Stimulated activated effector memory CD8-positive, alpha-beta T cell treated with anti-CD3 and anti-CD28 coated beads, Interleukin-12 subunit alpha, Interleukin-12 subunit beta, amount 100 ng/mL, for 72 hours (primary cell): ENCODE data around the gene DHRS7.

Experiments used
- ATAC-seq: fragments of 150-1000 bp; cut with Tn5 transposase; 2 replicates; pipeline ENCODE4 v1.10.0; 2021
- DNase-seq, 2 donors: peaks; one replicate each; pipeline ENCODE4 v3.0.0; 2021 to 2022; ENCODE audit warnings: low spot score in 2 of 2
- H3K27ac Mint-ChIP-seq: one replicate; pipeline ENCODE4 v1.8.0; 2022; ENCODE audit warnings: mild to moderate bottlenecking, mixed read lengths
- H3K36me3 Mint-ChIP-seq: one replicate; pipeline ENCODE4 v1.8.0; 2022; ENCODE audit warnings: mild to moderate bottlenecking, mixed read lengths
- H3K4me1 Mint-ChIP-seq: one replicate; pipeline ENCODE4 v1.8.0; 2022; ENCODE audit warnings: mixed read lengths
- H3K4me3 Mint-ChIP-seq: one replicate; pipeline ENCODE4 v1.8.0; 2022; ENCODE audit warnings: mild to moderate bottlenecking, mixed read lengths
- H3K9me3 Mint-ChIP-seq: one replicate; pipeline ENCODE4 v1.8.0; 2022; ENCODE audit warnings: mixed read lengths

DHRS7 gene

GRCh38 chr14:60196291-60196690, 31.1 kb upstream of the DHRS7 start:
- DNase-seq (no peak), ATAC-seq (peak; percentile 66)
- peaks cover 10% of the 10 kb centered on the region for H3K9me3 Mint-ChIP-seq
- no peak overlapping the region for H3K4me3 Mint-ChIP-seq
- H3K4me1 Mint-ChIP-seq, result no peaks in the 10 kb centered on the region
- H3K36me3 Mint-ChIP-seq, result no peaks in the 10 kb centered on the region
- H3K27ac Mint-ChIP-seq, result no peak overlapping the region

- DNase-seq, result no peak
Observed at GRCh38 chr14:60195179-60195810, 30.1 kb upstream of the DHRS7 start.

GRCh38 chr14:60189923-60190840, 25.0 kb upstream of the DHRS7 start:
- no peak overlapping the region for H3K27ac Mint-ChIP-seq
- H3K4me3 Mint-ChIP-seq, result no peak overlapping the region
- H3K9me3 Mint-ChIP-seq, result no peaks in the 10 kb centered on the region
- no peak for DNase-seq
- H3K4me1 Mint-ChIP-seq, result no peaks in the 10 kb centered on the region
- H3K36me3 Mint-ChIP-seq, result no peaks in the 10 kb centered on the region
- no peak for ATAC-seq

More at GRCh38 chr14:60195179-60195810, 30.1 kb upstream of the DHRS7 start:
- H3K27ac Mint-ChIP-seq, result no peak overlapping the region
- H3K4me3 Mint-ChIP-seq, result no peak overlapping the region
- H3K9me3 Mint-ChIP-seq, result peaks cover 10% of the 10 kb centered on the region
- no peaks in the 10 kb centered on the region for H3K4me1 Mint-ChIP-seq
- H3K36me3 Mint-ChIP-seq, result no peaks in the 10 kb centered on the region
- ATAC-seq, result peak; percentile 57

GRCh38 chr14:60188696-60189095, 23.5 kb upstream of the DHRS7 start:
- Mint-ChIP-seq H3K9me3 (no peaks in the 10 kb centered on the region), H3K27ac (no peak overlapping the region), H3K4me3 (no peak overlapping the region), H3K36me3 (no peaks in the 10 kb centered on the region), H3K4me1 (peaks cover 4% of the 10 kb centered on the region)
- ATAC-seq, result no peak
- DNase-seq, result no peak

GRCh38 chr14:60188115-60188514, 22.9 kb upstream of the DHRS7 start:
- H3K4me1 Mint-ChIP-seq, result peaks cover 8% of the 10 kb centered on the region
- H3K27ac Mint-ChIP-seq, result no peak overlapping the region
- ATAC-seq (no peak), DNase-seq (no peak)
- H3K4me3 Mint-ChIP-seq, result no peak overlapping the region
- no peaks in the 10 kb centered on the region for H3K36me3 Mint-ChIP-seq
- no peaks in the 10 kb centered on the region for H3K9me3 Mint-ChIP-seq

- Mint-ChIP-seq H3K4me1 (peaks cover 8% of the 10 kb centered on the region), H3K9me3 (no peaks in the 10 kb centered on the region), H3K4me3 (peak overlapping the region; percentile 61), H3K36me3 (no peaks in the 10 kb centered on the region), H3K27ac (no peak overlapping the region)
- ATAC-seq, result no peak
- no peak for DNase-seq
Observed at GRCh38 chr14:60184905-60185555, 19.8 kb upstream of the DHRS7 start.

- DNase-seq (no peak), ATAC-seq (peak; percentile 81)
- H3K36me3 Mint-ChIP-seq, result no peaks in the 10 kb centered on the region
- peak overlapping the region; percentile 79 for H3K27ac Mint-ChIP-seq
- H3K4me3 Mint-ChIP-seq, result peak overlapping the region; percentile 61
- no peaks in the 10 kb centered on the region for H3K9me3 Mint-ChIP-seq
- peaks cover 8% of the 10 kb centered on the region for H3K4me1 Mint-ChIP-seq
Observed at GRCh38 chr14:60184146-60184904, 19.1 kb upstream of the DHRS7 start.

- ATAC-seq (peak; percentile 84), DNase-seq (no peak)
- peak overlapping the region; percentile 79 for H3K27ac Mint-ChIP-seq
- H3K4me1 Mint-ChIP-seq, result peaks cover 8% of the 10 kb centered on the region
- H3K4me3 Mint-ChIP-seq, result peak overlapping the region; percentile 61
- no peaks in the 10 kb centered on the region for H3K9me3 Mint-ChIP-seq
- H3K36me3 Mint-ChIP-seq, result no peaks in the 10 kb centered on the region
Observed at GRCh38 chr14:60183741-60184140, 18.5 kb upstream of the DHRS7 start.

GRCh38 chr14:60183138-60183537, 17.9 kb upstream of the DHRS7 start:
- no peaks in the 10 kb centered on the region for H3K36me3 Mint-ChIP-seq
- ATAC-seq, result no peak
- peak overlapping the region; percentile 79 for H3K27ac Mint-ChIP-seq
- peaks cover 8% of the 10 kb centered on the region for H3K4me1 Mint-ChIP-seq
- no peaks in the 10 kb centered on the region for H3K9me3 Mint-ChIP-seq
- DNase-seq, result no peak
- H3K4me3 Mint-ChIP-seq, result no peak overlapping the region

GRCh38 chr14:60179431-60179869, 14.3 kb upstream of the DHRS7 start:
- H3K36me3 Mint-ChIP-seq, result no peaks in the 10 kb centered on the region
- no peaks in the 10 kb centered on the region for H3K9me3 Mint-ChIP-seq
- ATAC-seq (peak; percentile 54), DNase-seq (no peak)
- H3K4me3 Mint-ChIP-seq, result no peak overlapping the region
- peaks cover 8% of the 10 kb centered on the region for H3K4me1 Mint-ChIP-seq
- H3K27ac Mint-ChIP-seq, result no peak overlapping the region

- Mint-ChIP-seq H3K27ac (no peak overlapping the region), H3K4me1 (peaks cover 5% of the 10 kb centered on the region), H3K4me3 (no peak overlapping the region), H3K36me3 (no peaks in the 10 kb centered on the region), H3K9me3 (no peaks in the 10 kb centered on the region)
- ATAC-seq, result no peak
- no peak for DNase-seq
Observed at GRCh38 chr14:60178820-60179219, 13.6 kb upstream of the DHRS7 start.

- Mint-ChIP-seq H3K4me3 (no peak overlapping the region), H3K9me3 (no peaks in the 10 kb centered on the region), H3K27ac (no peak overlapping the region)
Observed at GRCh38 chr14:60178164-60178563, 13.0 kb upstream of the DHRS7 start.

GRCh38 chr14:60175255-60175902, 10.2 kb upstream of the DHRS7 start:
- no peaks in the 10 kb centered on the region for H3K36me3 Mint-ChIP-seq
- no peaks in the 10 kb centered on the region for H3K4me1 Mint-ChIP-seq
- no peaks in the 10 kb centered on the region for H3K9me3 Mint-ChIP-seq
- ATAC-seq, result no peak
- H3K27ac Mint-ChIP-seq, result no peak overlapping the region
- H3K4me3 Mint-ChIP-seq, result no peak overlapping the region
- no peak for DNase-seq

More at GRCh38 chr14:60178164-60178563, 13.0 kb upstream of the DHRS7 start:
- no peaks in the 10 kb centered on the region for H3K4me1 Mint-ChIP-seq
- H3K36me3 Mint-ChIP-seq, result no peaks in the 10 kb centered on the region
- DNase-seq (no peak), ATAC-seq (no peak)

GRCh38 chr14:60174352-60175254, 9.4 kb upstream of the DHRS7 start:
- no peaks in the 10 kb centered on the region for H3K9me3 Mint-ChIP-seq
- H3K4me1 Mint-ChIP-seq, result no peaks in the 10 kb centered on the region
- H3K4me3 Mint-ChIP-seq, result no peak overlapping the region
- H3K27ac Mint-ChIP-seq, result no peak overlapping the region
- ATAC-seq (no peak), DNase-seq (no peak)
- no peaks in the 10 kb centered on the region for H3K36me3 Mint-ChIP-seq
